GM19193 (cell line): Measurements from ENCODE around the gene FAM89B.

ENCODE experiments used
- POLR2A ChIP-seq: IDR thresholded peaks from 4 replicates; pipeline ENCODE4 v1.6.1; 2011; ENCODE audit not compliant: insufficient read depth, insufficient read length; ENCODE audit errors: extremely low read depth

The FAM89B gene

GRCh38 chr11:65586247-65586630 is 13.9 kb downstream of the FAM89B start:
- TF ChIP-seq POLR2A, result no peak

- no peak for TF ChIP-seq POLR2A
These were observed 14.3 kb downstream of the FAM89B start for GRCh38 chr11:65586676-65587075.

DNA sequence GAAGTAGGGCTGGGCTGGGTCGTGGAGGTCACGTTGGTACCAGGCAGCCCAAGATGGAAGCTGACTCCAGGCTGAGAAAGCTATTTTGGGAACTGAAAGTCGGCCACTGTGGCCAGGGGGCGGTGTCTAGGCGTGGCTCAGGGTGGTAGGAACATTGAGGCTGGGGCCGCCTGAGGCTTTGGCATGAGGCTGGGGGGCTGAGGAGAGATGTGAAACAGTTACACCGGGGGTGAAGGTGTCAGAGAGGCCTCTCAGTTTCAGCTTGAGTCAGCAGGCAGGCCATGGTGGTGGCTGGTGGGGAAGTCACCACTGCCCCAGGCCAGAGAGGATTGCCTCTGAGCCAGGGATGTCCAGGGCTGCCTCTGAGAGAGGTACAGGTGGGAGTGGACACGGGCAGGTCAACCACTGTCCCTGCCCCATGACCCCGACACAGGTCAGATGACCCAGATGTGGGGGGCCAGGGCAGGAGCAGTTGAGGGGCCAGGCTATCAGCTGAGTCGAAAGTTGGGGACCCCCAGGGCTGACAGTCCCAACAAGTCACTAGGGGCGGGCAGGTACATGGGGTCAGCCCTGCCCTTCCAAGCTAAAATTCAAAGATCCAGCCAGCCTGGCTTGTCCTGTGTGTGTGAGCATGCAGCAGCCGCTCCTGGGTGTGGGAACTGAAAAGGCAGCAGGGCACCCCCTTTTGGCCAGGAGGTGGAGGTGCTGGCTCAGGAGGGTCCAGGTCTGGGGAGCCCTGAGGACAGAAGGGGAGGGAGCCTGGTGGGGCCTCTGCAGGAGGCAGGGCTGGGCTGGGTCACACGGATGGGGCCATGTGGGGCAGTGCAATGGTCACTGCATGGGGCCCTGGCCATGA is 16.1 kb downstream of the FAM89B start:
- TF ChIP-seq POLR2A, result peak; percentile 53

DNA sequence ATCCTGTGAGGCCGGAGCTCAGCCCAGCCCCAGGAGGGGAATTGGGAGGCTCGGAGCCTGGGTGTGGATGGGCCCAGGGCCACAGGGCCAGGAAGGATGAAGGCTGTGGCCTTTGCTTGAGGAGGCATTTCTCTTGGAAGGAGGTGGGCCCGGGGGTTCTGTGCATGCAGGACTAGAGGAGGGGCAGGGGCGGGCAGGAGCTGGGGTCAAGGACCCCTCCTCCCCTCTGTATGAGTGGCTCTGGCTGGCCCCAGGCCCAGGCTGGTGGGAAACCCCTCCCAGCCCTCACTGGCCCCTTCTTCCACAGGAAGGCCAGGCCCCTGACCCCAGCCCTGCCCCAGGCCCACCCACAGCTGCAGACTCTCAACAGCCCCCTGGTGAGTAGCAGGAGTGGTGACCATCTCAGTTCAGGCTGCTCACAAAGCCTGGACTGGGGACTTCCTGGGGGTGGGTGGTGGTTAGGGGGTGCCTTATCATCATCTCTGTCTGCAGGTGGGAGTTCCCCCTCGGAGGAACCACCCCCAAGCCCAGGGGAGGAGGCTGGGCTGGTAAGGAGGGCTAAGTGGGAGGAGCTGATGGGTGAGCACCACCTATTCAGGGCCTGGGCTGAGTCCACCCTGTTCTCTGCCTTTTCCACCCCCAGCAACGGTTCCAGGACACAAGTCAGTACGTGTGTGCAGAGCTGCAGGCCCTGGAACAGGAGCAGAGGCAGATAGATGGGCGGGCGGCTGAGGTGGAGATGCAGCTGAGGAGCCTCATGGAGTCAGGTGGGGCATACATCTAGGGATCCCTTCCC is 17.3 kb downstream of the FAM89B start:
- no peak for TF ChIP-seq POLR2A

- no peak for TF ChIP-seq POLR2A
These were observed 18.0 kb downstream of the FAM89B start for GRCh38 chr11:65590240-65590738.

GRCh38 chr11:65591939-65592857 is 19.9 kb downstream of the FAM89B start:
- TF ChIP-seq POLR2A, result no peak

GRCh38 chr11:65592858-65593517 is 20.6 kb downstream of the FAM89B start:
- no peak for TF ChIP-seq POLR2A

DNA sequence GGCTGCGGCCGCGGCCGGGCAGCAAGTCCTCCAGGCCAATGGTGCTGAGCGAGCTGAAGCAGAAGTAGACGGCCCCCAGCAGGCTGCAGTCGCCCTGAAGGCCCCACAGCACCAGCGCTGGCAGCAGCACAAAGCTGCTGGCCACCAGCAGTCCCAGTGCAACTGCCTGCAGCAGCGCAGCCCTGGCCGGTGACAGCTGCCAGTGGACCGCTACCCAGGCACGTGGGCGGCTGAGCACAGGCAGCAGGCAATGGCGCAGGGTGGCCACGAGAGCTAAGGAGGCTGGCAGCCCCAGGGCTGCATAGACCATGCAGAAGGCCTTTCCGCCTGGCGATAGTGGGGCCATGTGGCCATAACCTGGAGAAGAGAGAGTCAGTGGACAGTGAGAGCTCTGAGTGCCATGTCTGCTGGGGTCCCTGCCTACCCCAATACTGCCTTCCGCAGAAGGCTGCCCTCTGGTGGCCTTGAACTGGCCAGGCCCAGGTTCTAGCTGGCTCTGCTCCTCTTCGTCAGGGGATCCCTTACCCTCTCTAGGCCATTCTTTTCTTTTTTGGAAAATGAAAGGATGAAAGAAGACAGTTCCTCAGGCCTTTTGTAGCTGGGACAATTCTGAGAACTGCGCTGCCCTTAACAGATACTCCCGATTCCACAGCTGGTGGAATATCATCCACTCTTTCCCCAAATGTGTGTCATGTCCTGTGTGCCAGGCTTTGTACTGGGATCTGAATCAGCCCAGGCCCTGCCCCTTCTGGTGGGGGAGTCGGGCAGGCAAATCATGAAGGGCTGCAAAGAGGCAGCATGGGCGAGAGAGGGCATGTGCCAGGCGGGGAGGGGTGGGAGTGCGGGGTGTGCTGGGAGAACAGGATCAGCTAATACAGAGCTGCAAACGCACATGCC is 21.4 kb downstream of the FAM89B start:
- no peak for TF ChIP-seq POLR2A

- no peak for TF ChIP-seq POLR2A
These were observed 22.8 kb downstream of the FAM89B start for GRCh38 chr11:65595131-65595530.

DNA sequence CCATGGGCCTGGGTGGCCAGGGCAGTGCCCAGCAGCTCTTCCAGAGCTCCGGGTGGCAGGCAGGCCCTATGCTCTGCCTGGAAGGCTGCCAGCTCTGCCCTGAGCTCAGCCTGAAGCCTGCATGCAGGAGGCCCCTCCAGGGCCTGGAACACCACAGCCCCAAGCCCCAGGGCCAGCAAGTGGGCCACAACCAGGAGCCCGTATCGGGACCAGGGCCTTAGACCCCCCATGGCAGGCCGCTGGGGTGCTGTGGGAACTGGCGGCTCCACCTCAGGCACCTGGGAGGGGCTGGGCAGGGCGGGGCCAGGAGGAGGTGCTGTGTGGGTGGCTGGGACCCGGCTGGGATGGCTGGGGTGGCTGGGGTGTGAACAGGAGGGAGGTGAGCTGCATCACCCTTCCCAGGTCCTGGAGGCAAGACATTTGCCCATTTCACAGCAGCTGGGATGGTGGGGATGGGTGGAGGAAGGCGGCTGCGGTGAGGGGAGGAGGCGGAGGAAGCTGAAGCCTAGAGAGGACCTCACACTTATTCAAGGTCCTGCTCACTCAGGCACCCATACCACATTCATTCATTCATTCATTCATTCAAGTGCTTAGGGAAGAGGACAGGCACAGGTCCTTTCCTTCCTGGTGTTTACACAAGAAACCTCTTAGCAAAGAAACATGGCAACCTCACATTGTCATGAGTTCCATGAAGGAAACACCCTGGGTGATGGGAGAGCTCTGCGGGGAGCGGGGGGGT is 23.4 kb downstream of the FAM89B start, which contains the start of gene KCNK7:
Gene KCNK7, minus strand, starts transcription at position 258 of the 739 bp plus-strand sequence. Its CDS starts 28 bp downstream, at position 230.
- TF ChIP-seq POLR2A, result no peak

DNA sequence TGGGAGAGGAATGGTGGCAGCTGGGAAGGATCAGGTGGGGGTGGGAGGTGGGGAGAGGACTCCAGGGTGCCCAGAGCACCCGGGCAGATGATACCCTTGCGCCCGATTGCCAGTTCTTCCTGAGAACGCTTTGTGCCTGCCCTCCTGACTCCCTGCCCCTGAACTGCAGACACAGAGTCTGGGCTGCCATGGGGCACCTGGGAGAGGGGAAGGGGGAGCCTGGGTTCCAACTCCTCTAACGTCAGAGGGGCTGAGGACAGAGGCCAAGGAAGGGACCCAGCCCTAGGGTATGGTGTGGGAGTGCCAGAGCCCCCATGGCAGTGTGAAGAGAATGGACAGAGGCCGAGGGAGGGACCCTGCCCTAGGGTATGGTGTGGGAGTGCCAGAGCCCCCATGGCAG is 24.2 kb downstream of the FAM89B start:
- TF ChIP-seq POLR2A, result peak; percentile 13

- no peak for TF ChIP-seq POLR2A
These were observed 25.9 kb downstream of the FAM89B start for GRCh38 chr11:65598258-65598699.

- no peak for TF ChIP-seq POLR2A
These were observed 27.0 kb downstream of the FAM89B start for GRCh38 chr11:65599216-65599954.
